ENCODE results near the gene UBALD2.
A peak's percentile ranks its signal among the peaks of the same experiment; 100 is the strongest.

The UBALD2 gene

GRCh38 chr17:76246080-76247066 is 18.8 kb upstream of the UBALD2 start:
- no peak overlapping the region for H3K4me3 ChIP-seq (ENCODE audit: control insufficient read depth, low read depth, low read length)
- no peak for TF ChIP-seq CTCF (conservative IDR thresholded peaks at IDR 0.05; ENCODE audit: control insufficient read depth, insufficient read depth, low read depth, low read length)
- peak; percentile 78 for DNase-seq (ENCODE audit: low read depth)

GRCh38 chr17:76247304-76247703 is 17.8 kb upstream of the UBALD2 start:
- DNase-seq (ENCODE audit: low read depth): no peak
- no peak overlapping the region for H3K4me3 ChIP-seq (ENCODE audit: control insufficient read depth, low read depth, low read length)
- TF ChIP-seq CTCF (conservative IDR thresholded peaks at IDR 0.05; ENCODE audit: control insufficient read depth, insufficient read depth, low read depth, low read length): no peak

- TF ChIP-seq CTCF (conservative IDR thresholded peaks at IDR 0.05; ENCODE audit: control insufficient read depth, insufficient read depth, low read depth, low read length): peak; percentile 13
- H3K4me3 ChIP-seq (ENCODE audit: control insufficient read depth, low read depth, low read length): no peak overlapping the region
- DNase-seq (ENCODE audit: low read depth): no peak
Observed at GRCh38 chr17:76248013-76248782, 16.9 kb upstream of the UBALD2 start.

GRCh38 chr17:76250141-76250540 is 15.0 kb upstream of the UBALD2 start:
- TF ChIP-seq CTCF (conservative IDR thresholded peaks at IDR 0.05; ENCODE audit: control insufficient read depth, insufficient read depth, low read depth, low read length): no peak
- no peak for DNase-seq (ENCODE audit: low read depth)
- H3K4me3 ChIP-seq (ENCODE audit: control insufficient read depth, low read depth, low read length): no peak overlapping the region

- H3K4me3 ChIP-seq (ENCODE audit: control insufficient read depth, low read depth, low read length): no peak overlapping the region
- peak; percentile 53 for DNase-seq (ENCODE audit: low read depth)
- no peak for TF ChIP-seq CTCF (conservative IDR thresholded peaks at IDR 0.05; ENCODE audit: control insufficient read depth, insufficient read depth, low read depth, low read length)
Observed at GRCh38 chr17:76251478-76252039, 13.6 kb upstream of the UBALD2 start.

Measured in fibroblast of mammary gland (primary cell).